Activated B cell treated with CpG ODN at 0.5 μM for 24 hours (primary cell): ENCODE results near the gene ZNF462. TPM values are rescaled to one million over a fixed set of nuclear protein-coding genes. Genes with fewer than 3 reads are reported as not detected.

Experiments
- ATAC-seq: fragments of 200-7000 bp; cut with Tn5 transposase; one replicate; pipeline ENCODE4 v1.10.0; 2021; ENCODE audit warnings: low read depth, mild to moderate bottlenecking, moderate library complexity
- CTCF ChIA-PET: fragments of 350-600 bp; sonication (Branson Sonifier 250); formaldehyde crosslinking; loops from one replicate; lab custom pipeline; 2021; ENCODE audit warnings: antibody characterized with exemption; lab: Charles Lee
- POLR2A ChIA-PET: fragments of 350-600 bp; sonication (Branson Sonifier 250); formaldehyde crosslinking; loops from one replicate; lab custom pipeline; 2021; ENCODE audit warnings: antibody characterized with exemption; lab: Charles Lee
- DNase-seq: peaks from one replicate; pipeline ENCODE4 v3.0.0; 2022
- H3K27ac Mint-ChIP-seq: one replicate; pipeline ENCODE4 v1.8.0; 2020; ENCODE audit warnings: mixed read lengths
- H3K27me3 Mint-ChIP-seq: one replicate; pipeline ENCODE4 v1.8.0; 2021; ENCODE audit warnings: mixed read lengths
- H3K36me3 Mint-ChIP-seq: one replicate; pipeline ENCODE4 v1.8.0; 2021; ENCODE audit warnings: low read depth, mixed read lengths
- H3K4me1 Mint-ChIP-seq: one replicate; pipeline ENCODE4 v1.8.0; 2021; ENCODE audit warnings: mixed read lengths
- H3K4me3 Mint-ChIP-seq: one replicate; pipeline ENCODE4 v1.8.0; 2020; ENCODE audit warnings: mild to moderate bottlenecking, mixed read lengths
- H3K9me3 Mint-ChIP-seq: one replicate; pipeline ENCODE4 v1.8.0; 2020; ENCODE audit warnings: mixed read lengths
- intact Hi-C: fragments of 100-400 bp; cut with micrococcal nuclease; formaldehyde crosslinking; loops from one replicate; pipeline ENCODE4 v1.15.1; 2024
- total RNA-seq: library from RNA; stranded (reverse); gene quantifications from 2 replicates; pipeline ENCODE4 v1.2.3, GENCODE V29; 2022
- TF ChIP-seq, protein P1 (sequence below): fragments of 200-600 bp; IDR thresholded peaks from one replicate; pipeline ENCODE4 v1.8.0; 2022; ENCODE audit warnings: antibody characterized with exemption, mild to moderate bottlenecking

Gene ZNF462
- total RNA-seq, 1 donor from 2014 or later = not detected

DNA sequence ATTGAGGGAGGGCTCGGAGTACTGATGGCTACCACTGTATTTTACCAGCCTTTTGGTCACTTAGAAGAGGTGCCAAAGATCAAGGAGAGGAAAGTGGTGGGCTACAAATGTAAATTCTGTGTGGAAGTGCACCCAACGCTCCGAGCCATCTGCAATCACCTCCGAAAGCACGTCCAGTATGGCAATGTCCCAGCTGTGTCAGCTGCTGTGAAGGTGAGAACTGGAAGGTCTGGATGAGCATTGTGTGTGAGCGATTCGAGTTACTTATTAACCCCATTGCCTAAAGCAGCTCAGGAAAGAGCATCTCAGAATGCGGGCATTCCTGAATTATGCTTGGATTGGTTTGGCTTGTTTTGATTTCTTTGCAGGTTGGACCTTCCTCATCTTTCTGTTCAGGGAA is 67.5 kb downstream of the ZNF462 start:
- ChIA-PET POLR2A (no interaction called here), CTCF (no interaction called here)
- Mint-ChIP-seq H3K4me3 (no peak overlapping the region), H3K4me1 (no peaks in the 10 kb centered on the region), H3K9me3 (peaks cover 3% of the 10 kb centered on the region), H3K27me3 (no peaks in the 10 kb centered on the region), H3K27ac (no peak overlapping the region), H3K36me3 (no peaks in the 10 kb centered on the region)
- no peak for ATAC-seq
- TF ChIP-seq, protein P1, sequence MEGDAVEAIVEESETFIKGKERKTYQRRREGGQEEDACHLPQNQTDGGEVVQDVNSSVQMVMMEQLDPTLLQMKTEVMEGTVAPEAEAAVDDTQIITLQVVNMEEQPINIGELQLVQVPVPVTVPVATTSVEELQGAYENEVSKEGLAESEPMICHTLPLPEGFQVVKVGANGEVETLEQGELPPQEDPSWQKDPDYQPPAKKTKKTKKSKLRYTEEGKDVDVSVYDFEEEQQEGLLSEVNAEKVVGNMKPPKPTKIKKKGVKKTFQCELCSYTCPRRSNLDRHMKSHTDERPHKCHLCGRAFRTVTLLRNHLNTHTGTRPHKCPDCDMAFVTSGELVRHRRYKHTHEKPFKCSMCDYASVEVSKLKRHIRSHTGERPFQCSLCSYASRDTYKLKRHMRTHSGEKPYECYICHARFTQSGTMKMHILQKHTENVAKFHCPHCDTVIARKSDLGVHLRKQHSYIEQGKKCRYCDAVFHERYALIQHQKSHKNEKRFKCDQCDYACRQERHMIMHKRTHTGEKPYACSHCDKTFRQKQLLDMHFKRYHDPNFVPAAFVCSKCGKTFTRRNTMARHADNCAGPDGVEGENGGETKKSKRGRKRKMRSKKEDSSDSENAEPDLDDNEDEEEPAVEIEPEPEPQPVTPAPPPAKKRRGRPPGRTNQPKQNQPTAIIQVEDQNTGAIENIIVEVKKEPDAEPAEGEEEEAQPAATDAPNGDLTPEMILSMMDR = no peak
- no peak for DNase-seq
- intact Hi-C loops = no loop called here

DNA sequence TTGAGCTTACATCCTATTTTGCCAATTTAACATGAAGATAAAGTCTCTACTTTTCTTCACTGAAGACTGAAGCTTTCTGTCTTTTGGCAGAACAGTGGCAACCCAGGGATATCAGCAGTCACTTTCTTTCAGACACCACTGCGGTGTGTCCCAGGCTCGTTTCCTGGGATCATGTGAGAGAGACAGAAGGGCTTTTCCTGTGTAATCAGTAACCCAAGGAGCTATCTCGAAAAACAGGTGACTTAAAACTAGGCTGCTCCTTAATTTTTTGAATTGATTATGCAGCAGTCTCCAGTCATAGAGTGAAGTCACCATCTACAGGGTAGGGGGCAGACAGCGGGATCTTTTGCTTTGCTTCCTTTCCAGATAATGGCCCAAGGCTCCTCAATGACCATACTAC is 68.5 kb downstream of the ZNF462 start:
- no peaks in the 10 kb centered on the region for H3K27me3 Mint-ChIP-seq
- no peak overlapping the region for H3K27ac Mint-ChIP-seq
- ATAC-seq = no peak
- no peak for DNase-seq
- H3K4me3 Mint-ChIP-seq = no peak overlapping the region
- TF ChIP-seq, protein P1 = no peak
- CTCF ChIA-PET = no interaction called here
- H3K36me3 Mint-ChIP-seq = no peaks in the 10 kb centered on the region
- POLR2A ChIA-PET = no interaction called here
- no peaks in the 10 kb centered on the region for H3K4me1 Mint-ChIP-seq
- H3K9me3 Mint-ChIP-seq = no peaks in the 10 kb centered on the region
- intact Hi-C loops = no loop called here

DNA sequence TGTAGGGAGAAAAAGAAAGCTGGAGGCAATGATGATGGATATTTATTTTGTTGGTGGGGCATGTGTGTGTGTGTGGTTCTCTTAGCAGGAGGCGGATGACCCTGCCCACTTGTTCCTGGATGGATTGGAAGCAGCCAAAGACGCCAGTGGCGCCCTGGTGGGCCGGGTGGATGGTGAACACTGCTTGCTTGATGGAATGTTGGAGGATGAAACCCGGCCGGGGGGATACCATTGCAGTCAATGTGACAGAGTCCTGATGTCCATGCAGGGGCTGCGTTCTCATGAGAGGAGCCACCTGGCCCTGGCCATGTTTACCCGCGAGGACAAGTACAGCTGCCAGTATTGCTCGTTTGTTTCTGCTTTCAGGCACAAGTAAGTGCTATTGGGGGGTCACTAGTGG is 69.2 kb downstream of the ZNF462 start:
- H3K27ac Mint-ChIP-seq = no peak overlapping the region
- ATAC-seq = no peak
- ChIA-PET CTCF (no interaction called here), POLR2A (no interaction called here)
- no peaks in the 10 kb centered on the region for H3K9me3 Mint-ChIP-seq
- intact Hi-C loops = no loop called here
- H3K36me3 Mint-ChIP-seq = no peaks in the 10 kb centered on the region
- TF ChIP-seq, protein P1 = no peak
- no peak for DNase-seq
- no peaks in the 10 kb centered on the region for H3K27me3 Mint-ChIP-seq
- no peaks in the 10 kb centered on the region for H3K4me1 Mint-ChIP-seq
- no peak overlapping the region for H3K4me3 Mint-ChIP-seq

DNA sequence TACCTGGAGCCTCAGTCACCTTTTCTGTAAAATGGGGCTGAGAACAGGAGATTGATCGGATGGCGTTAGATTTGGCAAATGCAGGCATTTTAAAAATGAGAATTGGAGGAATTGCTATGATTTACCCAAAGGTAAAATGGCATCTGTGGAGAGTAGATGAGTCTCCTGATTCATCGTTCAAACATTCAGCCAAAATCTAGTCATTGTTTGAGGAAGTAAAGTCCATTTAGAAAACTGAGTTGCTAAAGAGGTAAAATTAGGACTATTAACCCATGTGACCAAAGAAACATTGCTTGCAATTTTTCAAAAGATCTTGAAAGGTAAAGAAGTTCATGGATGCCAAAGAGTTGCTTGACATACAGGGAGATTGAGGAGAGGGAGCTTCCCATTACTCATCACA is 69.7 kb downstream of the ZNF462 start:
- Mint-ChIP-seq H3K36me3 (no peaks in the 10 kb centered on the region), H3K4me1 (no peaks in the 10 kb centered on the region), H3K9me3 (no peaks in the 10 kb centered on the region), H3K27me3 (no peaks in the 10 kb centered on the region), H3K4me3 (no peak overlapping the region), H3K27ac (no peak overlapping the region)
- TF ChIP-seq, protein P1 = no peak
- intact Hi-C loops = no loop called here
- ChIA-PET POLR2A (no interaction called here), CTCF (no interaction called here)
- ATAC-seq = no peak
- DNase-seq = no peak

DNA sequence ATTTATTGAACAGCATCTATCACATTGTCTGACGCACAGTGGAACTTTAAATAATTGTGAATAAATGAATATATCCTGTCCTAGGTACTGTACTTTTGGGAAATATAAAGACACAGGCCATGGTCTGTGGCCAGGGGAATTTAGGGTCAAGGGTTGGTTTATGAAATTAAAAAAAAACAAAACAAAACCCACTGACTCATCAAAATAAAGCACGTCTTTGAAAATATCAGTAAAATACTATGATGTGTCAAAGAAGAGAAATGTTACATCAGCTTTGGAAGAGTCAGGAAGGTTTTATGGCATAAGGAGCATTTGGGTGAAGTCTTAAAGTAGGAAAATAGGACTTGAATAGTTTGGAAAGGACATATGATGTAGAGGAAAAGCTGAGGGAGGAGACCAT is 70.5 kb downstream of the ZNF462 start:
- intact Hi-C loops = no loop called here
- no peak overlapping the region for H3K27ac Mint-ChIP-seq
- CTCF ChIA-PET = no interaction called here
- no peaks in the 10 kb centered on the region for H3K27me3 Mint-ChIP-seq
- H3K36me3 Mint-ChIP-seq = no peaks in the 10 kb centered on the region
- POLR2A ChIA-PET = no interaction called here
- DNase-seq (no peak), ATAC-seq (no peak)
- H3K9me3 Mint-ChIP-seq = no peaks in the 10 kb centered on the region
- no peaks in the 10 kb centered on the region for H3K4me1 Mint-ChIP-seq
- no peak overlapping the region for H3K4me3 Mint-ChIP-seq
- TF ChIP-seq, protein P1 = no peak
